HAP-1 (cell line): ENCODE results near the gene GIGYF1.

Experiments used
- DNase-seq, 2 experiments: peaks; one replicate each; pipeline ENCODE4 v3.0.0-alpha.2; 2016 to 2020; ENCODE audit warnings: low spot score in 2 of 2
- H3K27me3 ChIP-seq: fragments of 250-450 bp; sonication (Bioruptor Pico); 2 replicates; pipeline ENCODE4 v1.5.1; 2020; ENCODE audit warnings: low read depth, mild to moderate bottlenecking, moderate library complexity
- H3K36me3 ChIP-seq: fragments of 250-450 bp; sonication (Bioruptor Pico); replicated peaks from 2 replicates; pipeline ENCODE4 v1.5.1; 2020; ENCODE audit warnings: mild to moderate bottlenecking
- H3K4me1 ChIP-seq: fragments of 250-450 bp; sonication (Bioruptor Pico); 2 replicates; pipeline ENCODE4 v1.5.1; 2020; ENCODE audit warnings: mild to moderate bottlenecking
- H3K4me3 ChIP-seq: fragments of 250-450 bp; sonication (Bioruptor Pico); 2 replicates; pipeline ENCODE4 v1.5.1; 2020; ENCODE audit warnings: mild to moderate bottlenecking, moderate library complexity
- H3K9me3 ChIP-seq: fragments of 250-450 bp; sonication (Bioruptor Pico); 2 replicates; pipeline ENCODE4 v1.5.1; 2020; ENCODE audit warnings: mild to moderate bottlenecking, moderate library complexity
- in situ Hi-C: fragments of 300-500 bp; cut with MboI; formaldehyde crosslinking; loops from 3 replicates; pipeline ENCODE4 v1.14.3; 2020; ENCODE audit warnings: low sequenced_read_pairs, inconsistent platforms, mixed read lengths

The GIGYF1 gene

GRCh38 chr7:100685631-100686145, 8.4 kb downstream of the GIGYF1 start:
- no peak for DNase-seq
- Histone ChIP-seq H3K36me3 (peaks cover 85% of the 10 kb centered on the region), H3K4me1 (no peaks in the 10 kb centered on the region), H3K27me3 (no peaks in the 10 kb centered on the region), H3K4me3 (no peak overlapping the region), H3K9me3 (no peaks in the 10 kb centered on the region)
- in situ Hi-C loops: no loop called here

GRCh38 chr7:100685049-100685605, 8.9 kb downstream of the GIGYF1 start:
- H3K27me3 ChIP-seq: no peaks in the 10 kb centered on the region
- no peaks in the 10 kb centered on the region for H3K9me3 ChIP-seq
- H3K4me3 ChIP-seq: no peak overlapping the region
- H3K36me3 ChIP-seq: peaks cover 88% of the 10 kb centered on the region
- in situ Hi-C loops: no loop called here
- no peaks in the 10 kb centered on the region for H3K4me1 ChIP-seq
- no peak for DNase-seq

GRCh38 chr7:100684534-100685042, 9.5 kb downstream of the GIGYF1 start:
- no peaks in the 10 kb centered on the region for H3K27me3 ChIP-seq
- DNase-seq: no peak
- no peaks in the 10 kb centered on the region for H3K9me3 ChIP-seq
- in situ Hi-C loops: no loop called here
- H3K4me3 ChIP-seq: no peak overlapping the region
- no peaks in the 10 kb centered on the region for H3K4me1 ChIP-seq
- peaks cover 91% of the 10 kb centered on the region for H3K36me3 ChIP-seq

- Histone ChIP-seq H3K36me3 (peaks cover 92% of the 10 kb centered on the region), H3K27me3 (no peaks in the 10 kb centered on the region), H3K9me3 (no peaks in the 10 kb centered on the region), H3K4me3 (no peak overlapping the region), H3K4me1 (no peaks in the 10 kb centered on the region)
- DNase-seq: no peak
- in situ Hi-C loops: no loop called here
Observed at GRCh38 chr7:100683659-100684533, 10.2 kb downstream of the GIGYF1 start.

GRCh38 chr7:100682991-100683658, 10.9 kb downstream of the GIGYF1 start:
- H3K27me3 ChIP-seq: no peaks in the 10 kb centered on the region
- in situ Hi-C loops: no loop called here
- no peak for DNase-seq
- H3K9me3 ChIP-seq: no peaks in the 10 kb centered on the region
- H3K36me3 ChIP-seq: peaks cover 92% of the 10 kb centered on the region
- no peaks in the 10 kb centered on the region for H3K4me1 ChIP-seq
- no peak overlapping the region for H3K4me3 ChIP-seq

GRCh38 chr7:100682228-100682741, 11.8 kb downstream of the GIGYF1 start:
- peaks cover 94% of the 10 kb centered on the region for H3K36me3 ChIP-seq
- DNase-seq: no peak
- in situ Hi-C loops: no loop called here
- H3K4me1 ChIP-seq: no peaks in the 10 kb centered on the region
- no peaks in the 10 kb centered on the region for H3K9me3 ChIP-seq
- no peaks in the 10 kb centered on the region for H3K27me3 ChIP-seq
- H3K4me3 ChIP-seq: no peak overlapping the region

GRCh38 chr7:100681491-100682227, 12.4 kb downstream of the GIGYF1 start:
- Histone ChIP-seq H3K9me3 (no peaks in the 10 kb centered on the region), H3K4me3 (no peak overlapping the region), H3K4me1 (no peaks in the 10 kb centered on the region), H3K27me3 (no peaks in the 10 kb centered on the region), H3K36me3 (peaks cover 94% of the 10 kb centered on the region)
- in situ Hi-C loops: no loop called here
- DNase-seq: no peak

- H3K36me3 ChIP-seq: peaks cover 90% of the 10 kb centered on the region
- DNase-seq: no peak
Observed at GRCh38 chr7:100680576-100681271, 13.3 kb downstream of the GIGYF1 start.

GRCh38 chr7:100679927-100680575, 14.0 kb downstream of the GIGYF1 start:
- Histone ChIP-seq H3K27me3 (no peaks in the 10 kb centered on the region), H3K36me3 (peaks cover 83% of the 10 kb centered on the region), H3K9me3 (no peaks in the 10 kb centered on the region), H3K4me1 (no peaks in the 10 kb centered on the region), H3K4me3 (no peak overlapping the region)
- DNase-seq: no peak
- in situ Hi-C loops: no loop called here

More at GRCh38 chr7:100680576-100681271, 13.3 kb downstream of the GIGYF1 start:
- no peaks in the 10 kb centered on the region for H3K9me3 ChIP-seq
- in situ Hi-C loops: no loop called here
- no peaks in the 10 kb centered on the region for H3K27me3 ChIP-seq
- no peak overlapping the region for H3K4me3 ChIP-seq
- H3K4me1 ChIP-seq: no peaks in the 10 kb centered on the region

- Histone ChIP-seq H3K36me3 (peaks cover 76% of the 10 kb centered on the region), H3K9me3 (no peaks in the 10 kb centered on the region), H3K27me3 (no peaks in the 10 kb centered on the region), H3K4me1 (no peaks in the 10 kb centered on the region), H3K4me3 (no peak overlapping the region)
- no peak for DNase-seq
- in situ Hi-C loops: no loop called here
Observed at GRCh38 chr7:100679129-100679926, 14.7 kb downstream of the GIGYF1 start.

GRCh38 chr7:100678291-100678984, 15.6 kb downstream of the GIGYF1 start:
- DNase-seq: no peak
- Histone ChIP-seq H3K27me3 (no peaks in the 10 kb centered on the region), H3K4me3 (no peak overlapping the region), H3K4me1 (no peaks in the 10 kb centered on the region), H3K9me3 (no peaks in the 10 kb centered on the region), H3K36me3 (peaks cover 67% of the 10 kb centered on the region)
- in situ Hi-C loops: no loop called here
